WTC11 (cell line): ENCODE measurements around the gene LARGE1.

Experiments
- ELF4 ChIP-seq: sonication (generic); formaldehyde crosslinking; IDR thresholded peaks from 2 replicates; pipeline ENCODE4 v1.8.1; 2022; ENCODE audit warnings: low read depth, mild to moderate bottlenecking, moderate library complexity, missing genetic modification reagents
- KAT7 ChIP-seq: sonication (generic); formaldehyde crosslinking; IDR thresholded peaks from 2 replicates; pipeline ENCODE4 v1.8.1; 2023; ENCODE audit warnings: missing genetic modification reagents, mild to moderate bottlenecking, borderline replicate concordance
- NFYB ChIP-seq: sonication (generic); formaldehyde crosslinking; conservative IDR thresholded peaks from 2 replicates; pipeline ENCODE4 v1.8.0; 2022; ENCODE audit warnings: low read depth, missing genetic modification reagents
- NR1H2 ChIP-seq: sonication (generic); formaldehyde crosslinking; IDR thresholded peaks from 2 replicates; pipeline ENCODE4 v1.9.0; 2021; ENCODE audit warnings: mild to moderate bottlenecking, moderate library complexity, missing genetic modification reagents
- NR3C1 ChIP-seq: sonication (generic); formaldehyde crosslinking; conservative IDR thresholded peaks from 2 replicates; pipeline ENCODE4 v1.8.1; 2023; ENCODE audit warnings: low read depth, mild to moderate bottlenecking, missing genetic modification reagents
- SMAD3 ChIP-seq: sonication (generic); formaldehyde crosslinking; IDR thresholded peaks from 2 replicates; pipeline ENCODE4 v1.8.0; 2022; ENCODE audit warnings: missing genetic modification reagents, mild to moderate bottlenecking, borderline replicate concordance
- TCF7 ChIP-seq: sonication (generic); formaldehyde crosslinking; IDR thresholded peaks from 2 replicates; pipeline ENCODE4 v1.8.0; 2022; ENCODE audit warnings: mild to moderate bottlenecking, low read depth, missing genetic modification reagents, moderate library complexity
- USF1 ChIP-seq: sonication (generic); formaldehyde crosslinking; IDR thresholded peaks from 2 replicates; pipeline ENCODE4 v1.8.0; 2022; ENCODE audit warnings: mild to moderate bottlenecking, missing genetic modification reagents
- TF ChIP-seq, protein P1 (sequence below): fragments of 200-600 bp; IDR thresholded peaks from 2 replicates; pipeline ENCODE4 v1.8.0; 2022; ENCODE audit warnings: antibody characterized with exemption
- TF ChIP-seq, protein P2 (sequence below): sonication (generic); formaldehyde crosslinking; IDR thresholded peaks from 2 replicates; pipeline ENCODE4 v1.8.0; 2022; ENCODE audit warnings: mild to moderate bottlenecking, missing genetic modification reagents

DNA sequence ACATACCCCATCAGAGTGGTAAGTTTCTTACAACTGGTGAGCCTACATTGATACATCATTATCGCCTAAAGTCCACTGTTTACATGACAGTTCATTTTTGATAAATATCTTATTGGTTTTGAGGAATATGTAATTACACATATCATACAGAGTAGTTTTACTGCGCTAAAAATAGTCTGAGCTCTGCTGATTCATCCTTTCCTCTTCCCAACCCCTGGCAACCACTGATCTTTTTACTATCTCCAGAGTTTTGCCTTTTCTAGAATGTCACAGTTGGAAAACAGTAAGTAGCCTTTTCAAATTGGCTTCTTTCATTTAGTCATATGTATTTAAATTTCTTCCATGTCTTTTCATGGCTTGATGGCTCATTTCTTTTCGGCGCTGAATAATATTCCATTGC is 112.8 kb downstream of the LARGE1 start:
- TF ChIP-seq, protein P1, sequence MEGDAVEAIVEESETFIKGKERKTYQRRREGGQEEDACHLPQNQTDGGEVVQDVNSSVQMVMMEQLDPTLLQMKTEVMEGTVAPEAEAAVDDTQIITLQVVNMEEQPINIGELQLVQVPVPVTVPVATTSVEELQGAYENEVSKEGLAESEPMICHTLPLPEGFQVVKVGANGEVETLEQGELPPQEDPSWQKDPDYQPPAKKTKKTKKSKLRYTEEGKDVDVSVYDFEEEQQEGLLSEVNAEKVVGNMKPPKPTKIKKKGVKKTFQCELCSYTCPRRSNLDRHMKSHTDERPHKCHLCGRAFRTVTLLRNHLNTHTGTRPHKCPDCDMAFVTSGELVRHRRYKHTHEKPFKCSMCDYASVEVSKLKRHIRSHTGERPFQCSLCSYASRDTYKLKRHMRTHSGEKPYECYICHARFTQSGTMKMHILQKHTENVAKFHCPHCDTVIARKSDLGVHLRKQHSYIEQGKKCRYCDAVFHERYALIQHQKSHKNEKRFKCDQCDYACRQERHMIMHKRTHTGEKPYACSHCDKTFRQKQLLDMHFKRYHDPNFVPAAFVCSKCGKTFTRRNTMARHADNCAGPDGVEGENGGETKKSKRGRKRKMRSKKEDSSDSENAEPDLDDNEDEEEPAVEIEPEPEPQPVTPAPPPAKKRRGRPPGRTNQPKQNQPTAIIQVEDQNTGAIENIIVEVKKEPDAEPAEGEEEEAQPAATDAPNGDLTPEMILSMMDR: no peak
- TF ChIP-seq TCF7 (CRISPR knock-in tag): no peak
- no peak for TF ChIP-seq ELF4 (CRISPR knock-in tag)
- TF ChIP-seq KAT7: no peak
- no peak for TF ChIP-seq SMAD3 (CRISPR knock-in tag)
- TF ChIP-seq, protein P2, sequence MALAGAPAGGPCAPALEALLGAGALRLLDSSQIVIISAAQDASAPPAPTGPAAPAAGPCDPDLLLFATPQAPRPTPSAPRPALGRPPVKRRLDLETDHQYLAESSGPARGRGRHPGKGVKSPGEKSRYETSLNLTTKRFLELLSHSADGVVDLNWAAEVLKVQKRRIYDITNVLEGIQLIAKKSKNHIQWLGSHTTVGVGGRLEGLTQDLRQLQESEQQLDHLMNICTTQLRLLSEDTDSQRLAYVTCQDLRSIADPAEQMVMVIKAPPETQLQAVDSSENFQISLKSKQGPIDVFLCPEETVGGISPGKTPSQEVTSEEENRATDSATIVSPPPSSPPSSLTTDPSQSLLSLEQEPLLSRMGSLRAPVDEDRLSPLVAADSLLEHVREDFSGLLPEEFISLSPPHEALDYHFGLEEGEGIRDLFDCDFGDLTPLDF (CRISPR knock-in tag): no peak
- TF ChIP-seq NR3C1 (CRISPR knock-in tag): no peak
- no peak for TF ChIP-seq USF1
- TF ChIP-seq NR1H2 (CRISPR knock-in tag): no peak
- no peak for TF ChIP-seq NFYB (CRISPR knock-in tag)
